Heart right ventricle (tissue), 16 donors: ENCODE data around the gene CDK6. TPM values are rescaled to one million over a fixed set of nuclear protein-coding genes. Genes with fewer than 3 reads are reported as not detected.
A peak's percentile ranks its signal among the peaks of the same experiment; 100 is the strongest.

Experiments used
- ATAC-seq, 8 donors: fragments of 200-7000 bp; cut with Tn5 transposase; one replicate each; pipeline ENCODE4 v1.9.1; 2020; ENCODE audit warnings: mild to moderate bottlenecking in 8 of 8, moderate library complexity in 8 of 8, moderate number of reproducible peaks in 1 of 8
- DNase-seq, 2 donors: peaks; one replicate each; pipeline ENCODE4 v3.0.0-alpha.2; 2020
- H3K27ac ChIP-seq, 10 donors: fragments of 200-600 bp; sonication (generic) in 2 of 10; one replicate each; pipeline versions ENCODE4 v1.5.0 to v1.8.0; 2020 to 2022; ENCODE audit warnings: mild to moderate bottlenecking in 3 of 10
- H3K27me3 ChIP-seq, 7 donors: fragments of 200-600 bp; one replicate each; pipeline ENCODE4 v1.8.0; 2021 to 2022; ENCODE audit warnings: mild to moderate bottlenecking in 2 of 7
- H3K36me3 ChIP-seq, 9 donors: fragments of 200-600 bp; sonication (generic) in 1 of 9; one replicate each; pipeline versions ENCODE4 v1.5.0 to v1.8.0; 2020 to 2022; ENCODE audit warnings: mild to moderate bottlenecking in 2 of 9
- H3K4me1 ChIP-seq, 9 donors: fragments of 200-600 bp; sonication (generic) in 1 of 9; one replicate each; pipeline versions ENCODE4 v1.5.0 to v1.8.0; 2020 to 2022; ENCODE audit warnings: mild to moderate bottlenecking in 4 of 9
- H3K4me3 ChIP-seq, 10 donors: fragments of 200-600 bp; sonication (generic) in 2 of 10; one replicate each; pipeline versions ENCODE4 v1.5.0 to v1.8.0; 2020 to 2022; ENCODE audit warnings: mild to moderate bottlenecking in 7 of 10, moderate library complexity in 2 of 10
- H3K9me3 ChIP-seq, 11 donors: fragments of 200-600 bp in 10 of 11; sonication (generic) in 2 of 11; one replicate each; pipeline versions ENCODE4 v1.5.0 to v1.8.0; 2013 to 2022; ENCODE audit warnings: mild to moderate bottlenecking in 2 of 11, control low read depth in 1 of 11, moderate library complexity in 1 of 11
- WGBS, 2 donors: extraction: QIAGEN DNeasy Blood & Tissue Kit; methylation state at CpG; one replicate each; pipeline ENCODE4 v1.1.7; 2013; ENCODE audit warnings: inconsistent platforms in 1 of 2; 5-methylcytosine and 5-hydroxymethylcytosine counted together
- intact Hi-C, 10 donors: fragments of 100-400 bp; cut with DNase I; formaldehyde crosslinking; loops; one replicate each; pipeline versions ENCODE4 v1.11.1 to v1.14.2; 2022
- polyA plus RNA-seq, 2 donors: library from polyadenylated mRNA; stranded (reverse); fragments of 200-250 nt; gene quantifications; one replicate each; pipeline ENCODE4 v1.2.3, GENCODE V29; 2013
- total RNA-seq, 10 donors: library from RNA; stranded (reverse); fragmentation: NEBNext Ultra II Directional in 3 of 10; extraction: Animal tissue kit (Norgen Biotek cat#: 25700) in 3 of 10; gene quantifications; one replicate each; pipeline versions ENCODE4 v1.2.1 to v1.2.4, GENCODE V29; 2021 to 2023
- TF ChIP-seq, protein P1 (sequence below), 9 donors: fragments of 200-600 bp; sonication (generic) in 2 of 9; IDR thresholded peaks; one replicate each; pipeline versions ENCODE4 v1.5.0 to v1.8.0; 2021 to 2022; ENCODE audit warnings: antibody characterized with exemption in 9 of 9, mild to moderate bottlenecking in 5 of 9, moderate library complexity in 1 of 9
- donor health status: Arrhythmogenic right ventricular cardiomyopathy.
- donor health status: ischemic (EF 13 %, LVEDD 7.1; RV severe dilation, severe dysfunction).
- donor health status: healthy with polysubstance abuse.
- donor health status: DM: no; HTN: yes; CAD: no.
- donor health status: DM: no; HTN: no; CAD: no.
- donor health status: ischemic (EF 25% LVEDD 6.9; RV normal size, moderate dysfunction).
- donor health status: ischemic (EF 25% LVEDD 5.7; RV mildly dilated, moderate dysfunction).
- donor health status: healthy.
- donor health status: DM: yes; HTN: yes; CAD: no.
- donor health status: Ischemic cardiomyopathy.
- donor health status: ischemic (EF 35%, LVEDD 5.7; RV mildly dilated, moderate dysfunction).
- donor health status: nonischemic (EF 11% LVEDD 7.7; RV severe dilation, severe dysfunction).
- donor health status: DM: yes; HTN: yes; CAD: no.
- donor health status: PGD.
- donor health status: ischemic (EF 29% LVEDD 5.4; RV normal size, mild dysfunction).
- donor health status: nonischemic (EF 23%, LVEDD 6.1; RV moderate dilation, normal function).

CDK6 gene
- total and polyA plus RNA-seq, 12 donors = 2.6 to 31.5 (median 16.4) TPM

DNA sequence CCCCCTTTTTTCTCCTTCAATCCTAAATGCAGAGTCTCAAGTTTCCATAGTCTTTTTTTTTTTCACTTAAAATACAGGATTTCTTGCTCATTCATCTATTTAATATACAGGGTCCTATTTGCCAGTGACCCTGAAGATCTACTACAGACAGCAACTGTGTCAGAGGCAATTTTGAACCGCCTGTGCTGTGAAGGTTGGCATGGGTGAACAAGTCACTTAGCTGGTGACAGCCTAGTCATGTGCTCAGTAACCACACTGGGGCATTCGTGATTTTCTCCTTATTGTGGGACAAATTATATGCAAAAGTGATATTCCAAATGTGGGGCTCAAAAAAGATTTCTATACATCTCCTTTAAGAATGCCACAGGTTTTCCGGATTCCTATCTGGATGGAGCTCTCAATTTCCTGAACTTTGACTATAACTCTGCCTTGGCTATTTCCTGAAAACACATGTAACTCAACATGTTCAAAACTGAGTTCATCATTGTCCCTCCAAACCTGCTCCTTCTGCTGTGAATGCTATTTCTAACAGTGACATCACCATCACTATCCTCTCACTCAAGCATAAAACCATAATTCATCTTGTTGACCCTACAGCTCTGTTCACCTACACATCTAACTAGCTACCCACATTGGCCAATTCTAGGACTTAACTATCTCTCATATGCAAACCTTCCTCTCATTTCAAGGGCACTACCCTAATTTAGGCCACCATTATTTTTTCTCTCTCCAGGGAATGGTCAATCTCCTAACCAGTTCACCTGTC lies 36.7 kb downstream of the CDK6 start:
- Histone ChIP-seq H3K9me3 (no peaks in the 10 kb centered on the region), H3K27me3 (no peaks in the 10 kb centered on the region), H3K4me1 (peaks cover 0 to 58% (median 45%) of the 10 kb centered on the region in 9 donors), H3K27ac (peak overlapping the region in 1 of 10 donors; percentile 15), H3K4me3 (no peak overlapping the region), H3K36me3 (no peaks in the 10 kb centered on the region)
- WGBS, 2 donors = 56 to 59% methylated on average over 3 of the region's 3 CpGs
- intact Hi-C loops = no loop called here
- TF ChIP-seq, protein P1, sequence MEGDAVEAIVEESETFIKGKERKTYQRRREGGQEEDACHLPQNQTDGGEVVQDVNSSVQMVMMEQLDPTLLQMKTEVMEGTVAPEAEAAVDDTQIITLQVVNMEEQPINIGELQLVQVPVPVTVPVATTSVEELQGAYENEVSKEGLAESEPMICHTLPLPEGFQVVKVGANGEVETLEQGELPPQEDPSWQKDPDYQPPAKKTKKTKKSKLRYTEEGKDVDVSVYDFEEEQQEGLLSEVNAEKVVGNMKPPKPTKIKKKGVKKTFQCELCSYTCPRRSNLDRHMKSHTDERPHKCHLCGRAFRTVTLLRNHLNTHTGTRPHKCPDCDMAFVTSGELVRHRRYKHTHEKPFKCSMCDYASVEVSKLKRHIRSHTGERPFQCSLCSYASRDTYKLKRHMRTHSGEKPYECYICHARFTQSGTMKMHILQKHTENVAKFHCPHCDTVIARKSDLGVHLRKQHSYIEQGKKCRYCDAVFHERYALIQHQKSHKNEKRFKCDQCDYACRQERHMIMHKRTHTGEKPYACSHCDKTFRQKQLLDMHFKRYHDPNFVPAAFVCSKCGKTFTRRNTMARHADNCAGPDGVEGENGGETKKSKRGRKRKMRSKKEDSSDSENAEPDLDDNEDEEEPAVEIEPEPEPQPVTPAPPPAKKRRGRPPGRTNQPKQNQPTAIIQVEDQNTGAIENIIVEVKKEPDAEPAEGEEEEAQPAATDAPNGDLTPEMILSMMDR (IDR thresholded peaks at IDR 0.05) = no peak
- ATAC-seq (peak in 2 of 8 donors; percentile 33 to 39), DNase-seq (no peak)

DNA sequence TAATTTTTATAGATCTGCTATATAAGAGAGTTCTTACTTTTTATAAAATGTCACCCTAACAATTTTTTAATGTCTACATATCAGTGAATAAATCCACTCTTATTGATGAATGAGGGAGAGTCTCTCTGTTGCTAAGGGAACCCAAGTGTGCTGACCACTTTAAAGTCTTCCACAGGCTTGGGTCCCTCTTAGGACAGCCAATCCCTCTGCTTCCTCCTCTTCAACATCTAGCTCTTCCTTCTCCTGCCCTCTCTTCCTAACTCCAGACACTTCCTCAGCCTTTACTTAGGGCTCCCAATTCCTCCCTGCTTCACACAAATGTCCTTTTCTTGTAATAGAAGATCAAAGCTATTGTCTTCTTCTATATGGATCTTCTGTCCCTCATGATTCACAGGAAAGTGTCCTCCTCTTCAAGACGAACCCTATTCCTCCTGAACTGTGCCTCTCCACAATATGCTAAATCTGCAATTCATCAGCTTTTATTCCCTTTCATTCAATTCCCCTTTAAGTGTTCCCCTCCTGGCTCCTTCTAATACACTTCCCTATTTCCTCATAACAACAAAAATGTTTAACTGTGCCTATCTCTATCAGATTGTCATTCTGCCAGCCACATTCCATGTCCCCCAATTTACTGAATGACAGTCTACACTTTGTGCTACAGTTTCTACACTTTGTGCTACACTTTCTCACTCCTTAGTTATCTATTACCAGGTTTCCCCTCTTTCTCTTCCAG lies 37.7 kb downstream of the CDK6 start:
- no peak overlapping the region for H3K4me3 ChIP-seq
- H3K27me3 ChIP-seq = no peaks in the 10 kb centered on the region
- H3K4me1 ChIP-seq = peaks cover 0 to 63% (median 54%) of the 10 kb centered on the region in 9 donors
- TF ChIP-seq, protein P1 (IDR thresholded peaks at IDR 0.05) = no peak
- ATAC-seq = peak in 4 of 8 donors; percentile 19 to 26 (median 25)
- no peaks in the 10 kb centered on the region for H3K9me3 ChIP-seq
- WGBS, 2 donors = 51 to 54% methylated on average over 1 of the region's 1 CpG
- H3K36me3 ChIP-seq = no peaks in the 10 kb centered on the region
- peak overlapping the region in 3 of 10 donors; percentile 15 to 69 (median 57) for H3K27ac ChIP-seq
- intact Hi-C loops = no loop called here
- DNase-seq = no peak

DNA sequence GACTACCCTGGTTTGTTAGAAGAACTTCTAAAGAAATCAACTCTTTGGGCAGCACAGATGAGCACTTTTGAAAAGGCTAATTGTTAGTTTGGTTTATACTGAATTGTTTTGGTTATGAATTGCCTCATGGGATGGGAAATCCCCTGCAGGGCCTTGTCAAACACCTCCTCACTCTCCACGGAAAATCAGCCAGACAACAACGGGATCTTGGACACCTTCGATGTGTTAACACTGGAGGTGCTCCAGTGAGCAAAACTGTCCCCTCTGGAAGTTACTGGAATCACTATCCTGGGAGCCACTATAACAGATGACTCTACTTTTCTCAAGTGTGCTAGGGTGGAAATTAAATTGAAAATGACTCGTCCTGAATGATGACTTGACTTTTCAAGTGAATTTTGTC lies 38.7 kb downstream of the CDK6 start:
- ATAC-seq (peak; percentile 66 to 95 (median 88)), DNase-seq (peak in 1 of 2 donors; percentile 48)
- Histone ChIP-seq H3K4me1 (peaks cover 0 to 66% (median 54%) of the 10 kb centered on the region in 9 donors), H3K36me3 (no peaks in the 10 kb centered on the region), H3K9me3 (no peaks in the 10 kb centered on the region), H3K4me3 (no peak overlapping the region), H3K27me3 (no peaks in the 10 kb centered on the region), H3K27ac (peak overlapping the region in 8 of 10 donors; percentile 2 to 69 (median 44))
- intact Hi-C loops = no loop called here
- TF ChIP-seq, protein P1 (IDR thresholded peaks at IDR 0.05) = peak in 4 of 9 donors; percentile 6 to 28 (median 24)
- 15 to 17% methylated on average over 4 of the region's 4 CpGs for WGBS, 2 donors

DNA sequence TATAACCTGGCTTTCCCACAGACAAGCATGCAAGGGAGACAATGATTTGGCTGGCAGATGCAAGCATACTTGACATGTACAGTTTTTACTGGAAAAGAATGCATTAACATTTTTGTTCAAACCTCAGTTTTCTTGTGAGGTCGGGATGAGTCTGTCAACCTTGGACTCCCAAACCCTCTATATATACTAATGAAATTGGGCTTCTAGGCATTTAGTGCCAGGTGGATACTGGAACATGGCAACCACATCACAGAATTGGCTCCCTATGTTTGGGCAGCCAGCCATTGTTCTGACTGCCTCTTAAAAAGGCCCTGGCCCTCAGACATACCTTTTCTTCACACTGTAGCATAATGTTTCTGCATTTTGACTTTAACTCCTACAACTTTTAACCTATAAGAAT lies 39.1 kb downstream of the CDK6 start:
- Histone ChIP-seq H3K4me3 (no peak overlapping the region), H3K36me3 (no peaks in the 10 kb centered on the region), H3K4me1 (peaks cover 0 to 66% (median 54%) of the 10 kb centered on the region in 9 donors), H3K9me3 (no peaks in the 10 kb centered on the region), H3K27me3 (no peaks in the 10 kb centered on the region), H3K27ac (peak overlapping the region in 8 of 10 donors; percentile 2 to 69 (median 44))
- DNase-seq (no peak), ATAC-seq (peak in 7 of 8 donors; percentile 6 to 69 (median 44))
- intact Hi-C loops = no loop called here
- TF ChIP-seq, protein P1 (IDR thresholded peaks at IDR 0.05) = no peak
- 81 to 88% methylated on average over 1 of the region's 1 CpG for WGBS, 2 donors
